ENCODE results near the gene LGALS9C. TPM values are rescaled to one million over a fixed set of nuclear protein-coding genes. Genes with fewer than 3 reads are reported as not detected.
"Not testable (repeated sequence)": the region's sequence is repeated elsewhere in the genome, so short reads cannot be mapped to it uniquely, and the experiment has no call there.

Gene LGALS9C
- total RNA-seq, 1 experiment from 2014 or later, result not detected

- H3K4me3 Mint-ChIP-seq (ENCODE audit: unreplicated experiment); CTCF ChIA-PET: not testable (repeated sequence)
Measured at GRCh38 chr17:18478977-18479595, 2.5 kb downstream of the LGALS9C start.

GRCh38 chr17:18481775-18482174 lies 5.2 kb downstream of the LGALS9C start:
- H3K27me3 Mint-ChIP-seq (ENCODE audit: insufficient read depth, unreplicated experiment); H3K9me3 Mint-ChIP-seq (ENCODE audit: unreplicated experiment); H3K36me3 Mint-ChIP-seq (ENCODE audit: insufficient read depth, unreplicated experiment); H3K4me3 Mint-ChIP-seq (ENCODE audit: unreplicated experiment); POLR2A ChIA-PET; BruUV-seq (replicated peaks); H3K4me1 Mint-ChIP-seq (ENCODE audit: low read depth, unreplicated experiment); H3K27me3 ChIP-seq (replicated peaks; ENCODE audit: control insufficient read depth, insufficient read depth, low read length); DNase-seq; CTCF ChIA-PET; H3K27ac Mint-ChIP-seq (ENCODE audit: unreplicated experiment); intact Hi-C loops (cut with micrococcal nuclease; ENCODE audit: unreplicated experiment); H3K4me1 ChIP-seq; H3K9me3 ChIP-seq; H3K4me3 ChIP-seq (ENCODE audit: low read depth, low read length); H3K36me3 ChIP-seq (ENCODE audit: control insufficient read depth, insufficient read depth, low read length): not testable (repeated sequence)

More at GRCh38 chr17:18478977-18479595, 2.5 kb downstream of the LGALS9C start:
- intact Hi-C loops (cut with micrococcal nuclease; ENCODE audit: unreplicated experiment); POLR2A ChIA-PET; H3K27me3 Mint-ChIP-seq (ENCODE audit: insufficient read depth, unreplicated experiment); H3K4me1 Mint-ChIP-seq (ENCODE audit: low read depth, unreplicated experiment); H3K27ac Mint-ChIP-seq (ENCODE audit: unreplicated experiment); H3K4me3 ChIP-seq (ENCODE audit: low read depth, low read length); H3K27me3 ChIP-seq (replicated peaks; ENCODE audit: control insufficient read depth, insufficient read depth, low read length); BruUV-seq (replicated peaks); H3K36me3 Mint-ChIP-seq (ENCODE audit: insufficient read depth, unreplicated experiment); DNase-seq; H3K9me3 Mint-ChIP-seq (ENCODE audit: unreplicated experiment); H3K9me3 ChIP-seq; H3K4me1 ChIP-seq; H3K36me3 ChIP-seq (ENCODE audit: control insufficient read depth, insufficient read depth, low read length): not testable (repeated sequence)

GRCh38 chr17:18485936-18486464 lies 9.4 kb downstream of the LGALS9C start:
- H3K27ac Mint-ChIP-seq (ENCODE audit: unreplicated experiment); POLR2A ChIA-PET; H3K4me3 ChIP-seq (ENCODE audit: low read depth, low read length); DNase-seq; CTCF ChIA-PET; H3K27me3 Mint-ChIP-seq (ENCODE audit: insufficient read depth, unreplicated experiment); H3K27me3 ChIP-seq (replicated peaks; ENCODE audit: control insufficient read depth, insufficient read depth, low read length); H3K4me1 ChIP-seq; H3K4me1 Mint-ChIP-seq (ENCODE audit: low read depth, unreplicated experiment); H3K4me3 Mint-ChIP-seq (ENCODE audit: unreplicated experiment); intact Hi-C loops (cut with micrococcal nuclease; ENCODE audit: unreplicated experiment); H3K9me3 Mint-ChIP-seq (ENCODE audit: unreplicated experiment); H3K36me3 Mint-ChIP-seq (ENCODE audit: insufficient read depth, unreplicated experiment); H3K9me3 ChIP-seq; BruUV-seq (replicated peaks); H3K36me3 ChIP-seq (ENCODE audit: control insufficient read depth, insufficient read depth, low read length): not testable (repeated sequence)

- CTCF ChIA-PET; intact Hi-C loops (cut with micrococcal nuclease; ENCODE audit: unreplicated experiment); POLR2A ChIA-PET; DNase-seq; H3K27me3 ChIP-seq (replicated peaks; ENCODE audit: control insufficient read depth, insufficient read depth, low read length); H3K4me3 Mint-ChIP-seq (ENCODE audit: unreplicated experiment); H3K27me3 Mint-ChIP-seq (ENCODE audit: insufficient read depth, unreplicated experiment); H3K9me3 Mint-ChIP-seq (ENCODE audit: unreplicated experiment); H3K4me1 Mint-ChIP-seq (ENCODE audit: low read depth, unreplicated experiment); H3K36me3 ChIP-seq (ENCODE audit: control insufficient read depth, insufficient read depth, low read length); H3K4me3 ChIP-seq (ENCODE audit: low read depth, low read length); H3K27ac Mint-ChIP-seq (ENCODE audit: unreplicated experiment); H3K4me1 ChIP-seq; BruUV-seq (replicated peaks); H3K9me3 ChIP-seq; H3K36me3 Mint-ChIP-seq (ENCODE audit: insufficient read depth, unreplicated experiment): not testable (repeated sequence)
Measured at GRCh38 chr17:18487633-18488032, 11.0 kb downstream of the LGALS9C start.

- H3K36me3 Mint-ChIP-seq (ENCODE audit: insufficient read depth, unreplicated experiment); H3K9me3 ChIP-seq; BruUV-seq (replicated peaks); H3K27me3 ChIP-seq (replicated peaks; ENCODE audit: control insufficient read depth, insufficient read depth, low read length); H3K9me3 Mint-ChIP-seq (ENCODE audit: unreplicated experiment); H3K4me3 ChIP-seq (ENCODE audit: low read depth, low read length); H3K27me3 Mint-ChIP-seq (ENCODE audit: insufficient read depth, unreplicated experiment); POLR2A ChIA-PET; H3K36me3 ChIP-seq (ENCODE audit: control insufficient read depth, insufficient read depth, low read length); H3K27ac Mint-ChIP-seq (ENCODE audit: unreplicated experiment); H3K4me1 ChIP-seq; H3K4me3 Mint-ChIP-seq (ENCODE audit: unreplicated experiment); intact Hi-C loops (cut with micrococcal nuclease; ENCODE audit: unreplicated experiment); H3K4me1 Mint-ChIP-seq (ENCODE audit: low read depth, unreplicated experiment); CTCF ChIA-PET; DNase-seq: not testable (repeated sequence)
Measured at GRCh38 chr17:18488622-18489021, 12.0 kb downstream of the LGALS9C start.

- H3K27me3 ChIP-seq (replicated peaks; ENCODE audit: control insufficient read depth, insufficient read depth, low read length); intact Hi-C loops (cut with micrococcal nuclease; ENCODE audit: unreplicated experiment); CTCF ChIA-PET; POLR2A ChIA-PET; H3K36me3 ChIP-seq (ENCODE audit: control insufficient read depth, insufficient read depth, low read length); H3K4me3 Mint-ChIP-seq (ENCODE audit: unreplicated experiment); H3K9me3 Mint-ChIP-seq (ENCODE audit: unreplicated experiment); H3K9me3 ChIP-seq; H3K4me3 ChIP-seq (ENCODE audit: low read depth, low read length); BruUV-seq (replicated peaks); H3K27ac Mint-ChIP-seq (ENCODE audit: unreplicated experiment); H3K4me1 Mint-ChIP-seq (ENCODE audit: low read depth, unreplicated experiment); H3K4me1 ChIP-seq; H3K27me3 Mint-ChIP-seq (ENCODE audit: insufficient read depth, unreplicated experiment); DNase-seq; H3K36me3 Mint-ChIP-seq (ENCODE audit: insufficient read depth, unreplicated experiment): not testable (repeated sequence)
Measured at GRCh38 chr17:18490016-18490415, 13.4 kb downstream of the LGALS9C start.

GRCh38 chr17:18492712-18493480 lies 16.3 kb downstream of the LGALS9C start:
- H3K4me3 ChIP-seq (ENCODE audit: low read depth, low read length); DNase-seq; H3K27me3 ChIP-seq (replicated peaks; ENCODE audit: control insufficient read depth, insufficient read depth, low read length); H3K4me1 Mint-ChIP-seq (ENCODE audit: low read depth, unreplicated experiment); H3K4me3 Mint-ChIP-seq (ENCODE audit: unreplicated experiment); H3K4me1 ChIP-seq; H3K9me3 ChIP-seq; intact Hi-C loops (cut with micrococcal nuclease; ENCODE audit: unreplicated experiment); POLR2A ChIA-PET; H3K27me3 Mint-ChIP-seq (ENCODE audit: insufficient read depth, unreplicated experiment); H3K9me3 Mint-ChIP-seq (ENCODE audit: unreplicated experiment); H3K36me3 ChIP-seq (ENCODE audit: control insufficient read depth, insufficient read depth, low read length); CTCF ChIA-PET; BruUV-seq (replicated peaks); H3K27ac Mint-ChIP-seq (ENCODE audit: unreplicated experiment); H3K36me3 Mint-ChIP-seq (ENCODE audit: insufficient read depth, unreplicated experiment): not testable (repeated sequence)
